IMR-90 (cell line): ENCODE measurements around the gene ZNF451. TPM values are rescaled to one million over a fixed set of nuclear protein-coding genes. Genes with fewer than 3 reads are reported as not detected.

Experiments used
- ATAC-seq: fragments of 200-7000 bp; cut with Tn5 transposase; 2 replicates; pipeline ENCODE4 v1.9.1; 2020; ENCODE audit warnings: low read depth, mild to moderate bottlenecking, moderate library complexity
- BruUV-seq: library from RNA; stranded (reverse); fragments of 400-500 nt; replicated peaks from 2 replicates; lab custom pipeline; 2021; lab: Mats Ljungman, UMichigan
- CTCF ChIA-PET: fragments of 300-600 bp; formaldehyde crosslinking; extraction: SDS; loops from one replicate; lab custom pipeline; 2021; ENCODE audit warnings: antibody characterized with exemption; lab: Yijun Ruan, JAX
- POLR2A ChIA-PET: fragments of 300-600 bp; sonication (Branson Sonifier 250); formaldehyde crosslinking; loops from one replicate; lab custom pipeline; 2022; ENCODE audit warnings: antibody characterized with exemption; ENCODE audit not compliant: unreplicated experiment; lab: Charles Lee
- DNase-seq: peaks from one replicate; pipeline ENCODE4 v3.0.0; 2013
- H2AFZ ChIP-seq: replicated peaks from 2 replicates; pipeline ENCODE3; 2013; ENCODE audit warnings: low read length, mild to moderate bottlenecking; ENCODE audit not compliant: poor library complexity
- H2AK5ac ChIP-seq: 2 replicates; pipeline ENCODE4 v1.6.1; 2013; ENCODE audit warnings: low read depth, low read length, inconsistent platforms
- H2AK9ac ChIP-seq: replicated peaks from 2 replicates; pipeline ENCODE3; 2013; ENCODE audit warnings: mild to moderate bottlenecking, low read depth, low read length, moderate library complexity; ENCODE audit not compliant: poor library complexity
- H2BK120ac ChIP-seq: 2 replicates; pipeline ENCODE4 v1.6.1; 2013; ENCODE audit warnings: low read depth, low read length, inconsistent platforms
- H2BK15ac ChIP-seq: 3 replicates; pipeline ENCODE4 v1.6.1; 2013; ENCODE audit warnings: low read depth, low read length, inconsistent platforms
- H2BK20ac ChIP-seq: 2 replicates; pipeline ENCODE4 v1.6.1; 2013; ENCODE audit warnings: low read depth, mild to moderate bottlenecking, inconsistent platforms, low read length, moderate library complexity
- H2BK5ac ChIP-seq: 2 replicates; pipeline ENCODE4 v1.6.1; 2013; ENCODE audit warnings: mild to moderate bottlenecking, low read depth, low read length, inconsistent platforms; ENCODE audit not compliant: poor library complexity, severe bottlenecking
- H3K14ac ChIP-seq: replicated peaks from 2 replicates; pipeline ENCODE4 v1.6.1; 2013; ENCODE audit warnings: low read depth, low read length, inconsistent platforms
- H3K18ac ChIP-seq: 2 replicates; pipeline ENCODE4 v1.6.1; 2013; ENCODE audit warnings: low read depth, low read length, control low read depth
- H3K23ac ChIP-seq: 2 replicates; pipeline ENCODE4 v1.6.1; 2013; ENCODE audit warnings: low read depth, low read length, inconsistent platforms
- H3K27ac ChIP-seq: 2 replicates; pipeline ENCODE4 v1.5.1; 2013; ENCODE audit warnings: mild to moderate bottlenecking, control low read depth, low read length; ENCODE audit not compliant: insufficient read depth
- H3K27me3 ChIP-seq: 2 replicates; pipeline ENCODE4 v1.6.1; 2013; ENCODE audit warnings: low read length; ENCODE audit not compliant: control insufficient read depth, insufficient read depth
- H3K36me3 ChIP-seq: 2 replicates; pipeline ENCODE4 v1.6.1; 2013; ENCODE audit warnings: low read length, mixed read lengths; ENCODE audit not compliant: control insufficient read depth, insufficient read depth
- H3K4ac ChIP-seq: 2 replicates; pipeline ENCODE4 v1.6.1; 2013; ENCODE audit warnings: low read depth, low read length, inconsistent platforms
- H3K4me1 ChIP-seq: 2 replicates; pipeline ENCODE4 v1.6.1; 2013; ENCODE audit warnings: low read length, mixed read lengths; ENCODE audit not compliant: control insufficient read depth, insufficient read depth
- H3K4me2 ChIP-seq: 2 replicates; pipeline ENCODE4 v1.6.1; 2013; ENCODE audit warnings: low read depth, mild to moderate bottlenecking, control low read depth, low read length, moderate library complexity
- H3K4me3 ChIP-seq: 2 replicates; pipeline ENCODE4 v1.5.1; 2013; ENCODE audit warnings: low read depth, mild to moderate bottlenecking, control low read depth, low read length, moderate library complexity; ENCODE audit not compliant: insufficient read depth
- H3K56ac ChIP-seq: 2 replicates; pipeline ENCODE4 v1.6.1; 2013; ENCODE audit warnings: low read length, inconsistent platforms; ENCODE audit not compliant: insufficient read depth; ENCODE audit errors: extremely low read depth
- H3K79me1 ChIP-seq, 2 experiments: 2 replicates each; pipeline ENCODE4 v1.6.1; 2013; ENCODE audit warnings: low read length in 2 of 2, inconsistent platforms in 1 of 2, low read depth in 1 of 2
- H3K9ac ChIP-seq: 2 replicates; pipeline ENCODE4 v1.6.1; 2013; ENCODE audit warnings: low read depth, low read length, control low read depth
- H3K9me1 ChIP-seq: 2 replicates; pipeline ENCODE4 v1.6.1; 2013; ENCODE audit warnings: low read length, inconsistent platforms; ENCODE audit not compliant: insufficient read depth
- H3K9me3 ChIP-seq: 2 replicates; pipeline ENCODE4 v1.6.1; 2013; ENCODE audit warnings: low read length; ENCODE audit not compliant: control insufficient read depth, insufficient read depth
- H4K20me1 ChIP-seq: 2 replicates; pipeline ENCODE4 v1.6.1; 2013; ENCODE audit warnings: low read length, inconsistent platforms; ENCODE audit not compliant: insufficient read depth
- H4K5ac ChIP-seq: 2 replicates; pipeline ENCODE4 v1.6.1; 2013; ENCODE audit warnings: mild to moderate bottlenecking, low read depth, low read length, control low read depth
- H4K8ac ChIP-seq, 2 experiments: 2 replicates each; pipeline ENCODE4 v1.6.1; 2013; ENCODE audit warnings: low read depth in 2 of 2, low read length in 2 of 2, control low read depth in 1 of 2, inconsistent platforms in 1 of 2
- H4K91ac ChIP-seq: 2 replicates; pipeline ENCODE4 v1.6.1; 2013; ENCODE audit warnings: low read depth, low read length, inconsistent platforms; ENCODE audit not compliant: insufficient read depth
- CTCF ChIP-seq: conservative IDR thresholded peaks from 2 replicates; pipeline ENCODE4 v1.5.1; 2012; ENCODE audit warnings: mild to moderate bottlenecking, low read depth, low read length, improper control_type of control experiment
- POLR2A ChIP-seq: IDR thresholded peaks from 2 replicates; pipeline ENCODE4 v1.6.1; 2012; ENCODE audit warnings: mild to moderate bottlenecking, low read depth, low read length
- RCOR1 ChIP-seq: IDR thresholded peaks from 2 replicates; pipeline ENCODE4 v1.6.1; 2012; ENCODE audit warnings: mild to moderate bottlenecking, low read length, improper control_type of control experiment; ENCODE audit not compliant: insufficient replicate concordance
- RFX5 ChIP-seq: IDR thresholded peaks from 2 replicates; pipeline ENCODE4 v1.8.0; 2012; ENCODE audit warnings: low read depth, mild to moderate bottlenecking, low read length, moderate library complexity
- WGBS, 2 experiments: methylation state at CpG; one replicate each; pipeline versions ENCODE4 v1.1.5 to v1.1.7; 2013; ENCODE audit warnings: missing lambda C conversion rate in 2 of 2; ENCODE audit not compliant: insufficient read length in 1 of 2; ENCODE audit errors: extremely low coverage in 2 of 2; 5-methylcytosine and 5-hydroxymethylcytosine counted together
- dilution Hi-C: fragments of 300-500 bp; cut with HindIII; formaldehyde crosslinking; loops from one replicate; pipeline ENCODE4 v1.14.3; 2018; ENCODE audit warnings: low sequenced_read_pairs; ENCODE audit not compliant: unreplicated experiment
- in situ Hi-C: fragments of 300-500 bp; cut with MboI; formaldehyde crosslinking; loops from 3 replicates; pipeline ENCODE4 v1.14.3; 2019; ENCODE audit warnings: low sequenced_read_pairs, inconsistent platforms, mixed read lengths
- intact Hi-C: fragments of 100-400 bp; cut with micrococcal nuclease; formaldehyde crosslinking; loops from 2 replicates; pipeline ENCODE4 v1.10.0; 2022
- polyA plus RNA-seq, 3 experiments: library from polyadenylated mRNA; depleted of rRNA; stranded (reverse); fragments of >200 nt; gene quantifications; 2 replicates each; pipeline ENCODE4 v1.2.3, GENCODE V29; 2012; ENCODE audit warnings: low replicate concordance in 1 of 3
- total RNA-seq: library from RNA; depleted of rRNA; stranded (reverse); fragments of >200 nt; gene quantifications from 2 replicates; pipeline ENCODE4 v1.2.3, GENCODE V29; 2012

The ZNF451 gene
- total and polyA plus RNA-seq, 2 of the 4 experiments (the other 2 are of a cell fraction): 10.0 to 48.6 TPM

DNA sequence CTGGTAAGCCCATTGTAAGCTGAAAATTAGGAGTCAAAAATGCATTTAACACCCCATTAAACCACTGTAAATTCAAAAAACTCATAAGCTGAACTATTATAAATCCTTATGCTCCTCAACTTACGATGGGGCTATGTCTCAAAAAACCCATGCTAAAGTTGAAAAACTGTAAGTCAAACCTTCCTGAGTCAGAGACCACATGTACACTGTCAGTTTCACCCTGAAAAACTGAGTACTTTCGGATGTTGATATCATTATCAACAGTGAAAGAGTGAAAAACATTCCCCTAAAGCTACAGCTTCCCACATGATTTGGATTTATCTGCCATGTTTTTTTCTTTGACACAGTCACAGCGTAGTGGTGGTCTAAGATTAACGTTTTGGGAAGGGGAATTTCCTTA lies 117.9 kb downstream of the ZNF451 start:
- no peak overlapping the region for H2AK9ac ChIP-seq
- peak overlapping the region; percentile 40 for H2BK5ac ChIP-seq
- H2AFZ ChIP-seq: no peak overlapping the region
- H3K4ac ChIP-seq: no peak overlapping the region
- TF ChIP-seq RFX5: no peak
- TF ChIP-seq CTCF: no peak
- no peak for TF ChIP-seq POLR2A
- no peak for TF ChIP-seq RCOR1
- no peak overlapping the region for H4K91ac ChIP-seq
- H4K8ac ChIP-seq: peak overlapping the region in 1 of 2 experiments; percentile 9; a peak in 1 of 4 replicates
- H3K23ac ChIP-seq: no peak overlapping the region
- intact Hi-C loops: no loop called here
- no peak for ATAC-seq
- H3K4me3 ChIP-seq: no peak overlapping the region
- ChIA-PET POLR2A (no interaction called here), CTCF (interaction anchor here (0.9 kb wide), 1 partner anchor 13 kb away, joined by 4 read pairs; no protein-coding TSS in a partner anchor)
- H3K27ac ChIP-seq: no peak overlapping the region
- H2AK5ac ChIP-seq: 0 out of 2 replicates have a peak overlapping the region, but pooled peaks have one; percentile 4
- WGBS, 2 experiments: 100% methylated on average over 1 of the region's 4 CpGs; no CpG with 5 or more reads in 1 of the 2 experiments
- peak; percentile 60 for DNase-seq
- dilution Hi-C loops: no loop called here
- no peak overlapping the region for H3K9ac ChIP-seq
- H3K4me2 ChIP-seq: 0 out of 2 replicates have a peak overlapping the region, but pooled peaks have one; percentile 19
- no peak overlapping the region; the same call in 1 of the 2 replicates for H3K14ac ChIP-seq
- peaks cover 34% of the 10 kb centered on the region for H4K20me1 ChIP-seq
- no peak overlapping the region for H2BK20ac ChIP-seq
- no peaks in the 10 kb centered on the region for H3K27me3 ChIP-seq
- peaks cover 6% of the 10 kb centered on the region for H3K36me3 ChIP-seq
- H3K9me1 ChIP-seq: peaks cover 16% of the 10 kb centered on the region
- H2BK120ac ChIP-seq: no peak overlapping the region
- no peak overlapping the region for H3K18ac ChIP-seq
- H2BK15ac ChIP-seq: no peak overlapping the region
- in situ Hi-C loops: no loop called here
- no TSS peak for BruUV-seq
- H3K4me1 ChIP-seq: peaks cover 14% of the 10 kb centered on the region
- no peaks in the 10 kb centered on the region for H3K9me3 ChIP-seq
- no peak overlapping the region for H4K5ac ChIP-seq
- no peak overlapping the region for H3K56ac ChIP-seq
- peaks cover 36 to 72% of the 10 kb centered on the region in 2 experiments for H3K79me1 ChIP-seq
